Peyer's patch (tissue), 4 donors: ENCODE measurements around the gene MYD88.

Source experiments
- CTCF ChIP-seq, 6 experiments: fragments of 450-650 bp in 4 of 6; fragments of 200-600 bp in 2 of 6; sonication (generic) in 1 of 6; IDR thresholded peaks; one replicate each; pipeline ENCODE4 v1.5.1; 2017 to 2019; ENCODE audit warnings: antibody characterized with exemption in 6 of 6, mild to moderate bottlenecking in 3 of 6, moderate library complexity in 1 of 6
- POLR2A ChIP-seq, 2 donors: fragments of 450-650 bp; IDR thresholded peaks; one replicate each; pipeline ENCODE4 v1.5.1; 2017; ENCODE audit warnings: antibody characterized with exemption in 2 of 2, mild to moderate bottlenecking in 2 of 2, moderate library complexity in 2 of 2

GRCh38 chr3:38110314-38111050, 28.0 kb upstream of the MYD88 start:
- TF ChIP-seq CTCF (IDR thresholded peaks at IDR 0.05) (no peak), POLR2A (IDR thresholded peaks at IDR 0.05) (no peak)
